Stimulated activated CD4-positive, alpha-beta T cell treated with anti-CD3 and anti-CD28 coated beads, TNF-alpha, amount 100 ng/mL, for 1 hour (primary cell): Measurements from ENCODE around the gene ZNF655.
A peak's percentile ranks its signal among the peaks of the same experiment; 100 is the strongest.
"Not testable (repeated sequence)": the region's sequence is repeated elsewhere in the genome, so short reads cannot be mapped to it uniquely, and the experiment has no call there.

Source experiments
- DNase-seq, 3 donors: peaks; one replicate each; pipeline ENCODE4 v3.0.0-alpha.2; 2020; ENCODE audit warnings: low read depth in 3 of 3, low spot score in 1 of 3

ZNF655 gene

GRCh38 chr7:99558306-99559174 lies at the start of gene ZNF655:
Gene ZNF655, plus strand, starts transcription at chr7:99558642. Its CDS starts 1,918 bp downstream, at chr7:99560560.
- DNase-seq = peak; percentile 72 to 76 (median 75)

- no peak for DNase-seq
Measured at GRCh38 chr7:99514050-99514449, 44.4 kb upstream of the ZNF655 start.

GRCh38 chr7:99521399-99521798 lies 37.0 kb upstream of the ZNF655 start:
- no peak for DNase-seq

- no peak for DNase-seq
Measured at GRCh38 chr7:99525713-99526440, 32.6 kb upstream of the ZNF655 start.

- no peak for DNase-seq
Measured at GRCh38 chr7:99531354-99531765, 27.1 kb upstream of the ZNF655 start.

- DNase-seq = no peak
Measured at GRCh38 chr7:99535667-99536066, 22.8 kb upstream of the ZNF655 start.

- DNase-seq = no peak
Measured at GRCh38 chr7:99539213-99539811, 19.1 kb upstream of the ZNF655 start.

GRCh38 chr7:99540542-99540941 lies 17.9 kb upstream of the ZNF655 start:
- no peak for DNase-seq

GRCh38 chr7:99541212-99541611 lies 17.2 kb upstream of the ZNF655 start:
- no peak for DNase-seq

GRCh38 chr7:99543081-99543671 lies 15.3 kb upstream of the ZNF655 start:
- DNase-seq = no peak

GRCh38 chr7:99543916-99544315 lies 14.5 kb upstream of the ZNF655 start:
- no peak for DNase-seq

- DNase-seq = not testable (repeated sequence)
Measured at GRCh38 chr7:99545308-99545707, 13.1 kb upstream of the ZNF655 start.

GRCh38 chr7:99549545-99549944 lies 8.9 kb upstream of the ZNF655 start:
- not testable (repeated sequence) for DNase-seq

- DNase-seq = no peak
Measured at GRCh38 chr7:99551334-99551733, 7.1 kb upstream of the ZNF655 start.

- peak; percentile 57 to 75 (median 59) for DNase-seq
Measured at GRCh38 chr7:99551767-99552463, 6.5 kb upstream of the ZNF655 start, which contains the start of gene FAM200A. Gene FAM200A, minus strand, starts transcription at chr7:99552114. Its CDS starts 3,707 bp downstream, at chr7:99548407.

GRCh38 chr7:99553039-99553438 lies 5.4 kb upstream of the ZNF655 start:
- DNase-seq = no peak

- no peak for DNase-seq
Measured at GRCh38 chr7:99554939-99555338, 3.5 kb upstream of the ZNF655 start.

GRCh38 chr7:99557196-99557607 lies 1.2 kb upstream of the ZNF655 start:
- DNase-seq = no peak

GRCh38 chr7:99557940-99558305 lies 519 bp upstream of the ZNF655 start:
- DNase-seq = no peak

- DNase-seq = no peak
Measured at GRCh38 chr7:99559175-99559915, 903 bp downstream of the ZNF655 start.
